Stomach (tissue), 4 donors: ENCODE results near the gene MED12L.

Experiments used
- CTCF ChIP-seq, 7 experiments: fragments of 450-650 bp in 4 of 7; fragments of 200-600 bp in 3 of 7; sonication (generic) in 3 of 7; IDR thresholded peaks; one replicate each; pipeline ENCODE4 v1.5.1; 2016 to 2019; ENCODE audit warnings: antibody characterized with exemption in 7 of 7, control low read depth in 2 of 7, mild to moderate bottlenecking in 1 of 7
- POLR2A ChIP-seq, 4 donors: fragments of 450-650 bp; IDR thresholded peaks; one replicate each; pipeline ENCODE4 v1.6.1; 2016; ENCODE audit warnings: antibody characterized with exemption in 4 of 4, control low read depth in 2 of 4, mild to moderate bottlenecking in 1 of 4, moderate library complexity in 1 of 4

GRCh38 chr3:151052756-151053155 lies 32.7 kb upstream of the MED12L start:
- TF ChIP-seq CTCF (IDR thresholded peaks at IDR 0.05) (no peak), POLR2A (IDR thresholded peaks at IDR 0.05) (no peak)
